Neural crest cell (in vitro differentiated cells): ENCODE measurements around the gene MARCHF10. TPM values are rescaled to one million over a fixed set of nuclear protein-coding genes. Genes with fewer than 3 reads are reported as not detected.

Experiments
- DNase-seq: peaks from one replicate; pipeline ENCODE4 v3.0.0; 2021; ENCODE audit warnings: low read depth, mixed read lengths, low spot score
- H3K27ac Mint-ChIP-seq: one replicate; pipeline ENCODE4 v1.8.0; 2021; ENCODE audit warnings: mild to moderate bottlenecking, mixed read lengths; ENCODE audit not compliant: unreplicated experiment
- H3K27me3 Mint-ChIP-seq: 2 replicates; pipeline ENCODE4 v1.8.0; 2021; ENCODE audit warnings: low read depth, mild to moderate bottlenecking, mixed read lengths
- H3K36me3 Mint-ChIP-seq: 2 replicates; pipeline ENCODE4 v1.8.0; 2021; ENCODE audit warnings: low read depth, mild to moderate bottlenecking, mixed read lengths
- H3K4me1 Mint-ChIP-seq: 2 replicates; pipeline ENCODE4 v1.8.0; 2021; ENCODE audit warnings: mixed read lengths
- H3K4me3 Mint-ChIP-seq: one replicate; pipeline ENCODE4 v1.8.0; 2021; ENCODE audit warnings: mild to moderate bottlenecking, mixed read lengths
- H3K9me3 Mint-ChIP-seq: 2 replicates; pipeline ENCODE4 v1.8.0; 2021; ENCODE audit warnings: mixed read lengths
- total RNA-seq: library from RNA; stranded (reverse); gene quantifications from 2 replicates; pipeline ENCODE4 v1.2.1, GENCODE V29; 2021
- TF ChIP-seq, protein P1 (sequence below): fragments of 200-600 bp; sonication (generic); conservative IDR thresholded peaks from 2 replicates; pipeline ENCODE4 v1.5.0; 2021; ENCODE audit warnings: antibody characterized with exemption, mild to moderate bottlenecking

MARCHF10 gene
- total RNA-seq, 1 donor from 2014 or later: 0.23 TPM

DNA sequence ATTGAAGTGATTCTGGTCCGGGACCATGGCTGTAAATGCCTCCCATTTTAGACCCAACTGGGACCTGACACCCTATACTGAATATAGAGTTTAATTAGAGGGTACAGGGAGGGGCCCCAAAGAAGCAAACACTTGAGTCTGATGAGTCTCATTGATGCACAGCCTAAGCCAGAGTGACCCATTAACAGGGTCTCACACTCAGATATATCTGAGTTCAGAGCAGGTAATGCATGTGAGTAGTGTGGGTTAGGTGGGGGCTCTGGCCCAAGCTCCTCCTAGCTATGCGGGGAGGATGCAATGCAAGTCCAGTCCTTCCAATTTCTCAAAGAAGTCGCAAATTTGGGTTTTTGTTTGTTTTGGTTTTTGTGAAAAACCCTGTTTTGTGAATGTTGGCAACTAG lies 17.1 kb upstream of the MARCHF10 start:
- TF ChIP-seq, protein P1, sequence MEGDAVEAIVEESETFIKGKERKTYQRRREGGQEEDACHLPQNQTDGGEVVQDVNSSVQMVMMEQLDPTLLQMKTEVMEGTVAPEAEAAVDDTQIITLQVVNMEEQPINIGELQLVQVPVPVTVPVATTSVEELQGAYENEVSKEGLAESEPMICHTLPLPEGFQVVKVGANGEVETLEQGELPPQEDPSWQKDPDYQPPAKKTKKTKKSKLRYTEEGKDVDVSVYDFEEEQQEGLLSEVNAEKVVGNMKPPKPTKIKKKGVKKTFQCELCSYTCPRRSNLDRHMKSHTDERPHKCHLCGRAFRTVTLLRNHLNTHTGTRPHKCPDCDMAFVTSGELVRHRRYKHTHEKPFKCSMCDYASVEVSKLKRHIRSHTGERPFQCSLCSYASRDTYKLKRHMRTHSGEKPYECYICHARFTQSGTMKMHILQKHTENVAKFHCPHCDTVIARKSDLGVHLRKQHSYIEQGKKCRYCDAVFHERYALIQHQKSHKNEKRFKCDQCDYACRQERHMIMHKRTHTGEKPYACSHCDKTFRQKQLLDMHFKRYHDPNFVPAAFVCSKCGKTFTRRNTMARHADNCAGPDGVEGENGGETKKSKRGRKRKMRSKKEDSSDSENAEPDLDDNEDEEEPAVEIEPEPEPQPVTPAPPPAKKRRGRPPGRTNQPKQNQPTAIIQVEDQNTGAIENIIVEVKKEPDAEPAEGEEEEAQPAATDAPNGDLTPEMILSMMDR: no peak
- Mint-ChIP-seq H3K36me3 (no peaks in the 10 kb centered on the region), H3K4me3 (no peak overlapping the region), H3K27me3 (no peaks in the 10 kb centered on the region), H3K4me1 (peaks cover 30% of the 10 kb centered on the region), H3K27ac (no peak overlapping the region), H3K9me3 (no peaks in the 10 kb centered on the region)
- DNase-seq: no peak

DNA sequence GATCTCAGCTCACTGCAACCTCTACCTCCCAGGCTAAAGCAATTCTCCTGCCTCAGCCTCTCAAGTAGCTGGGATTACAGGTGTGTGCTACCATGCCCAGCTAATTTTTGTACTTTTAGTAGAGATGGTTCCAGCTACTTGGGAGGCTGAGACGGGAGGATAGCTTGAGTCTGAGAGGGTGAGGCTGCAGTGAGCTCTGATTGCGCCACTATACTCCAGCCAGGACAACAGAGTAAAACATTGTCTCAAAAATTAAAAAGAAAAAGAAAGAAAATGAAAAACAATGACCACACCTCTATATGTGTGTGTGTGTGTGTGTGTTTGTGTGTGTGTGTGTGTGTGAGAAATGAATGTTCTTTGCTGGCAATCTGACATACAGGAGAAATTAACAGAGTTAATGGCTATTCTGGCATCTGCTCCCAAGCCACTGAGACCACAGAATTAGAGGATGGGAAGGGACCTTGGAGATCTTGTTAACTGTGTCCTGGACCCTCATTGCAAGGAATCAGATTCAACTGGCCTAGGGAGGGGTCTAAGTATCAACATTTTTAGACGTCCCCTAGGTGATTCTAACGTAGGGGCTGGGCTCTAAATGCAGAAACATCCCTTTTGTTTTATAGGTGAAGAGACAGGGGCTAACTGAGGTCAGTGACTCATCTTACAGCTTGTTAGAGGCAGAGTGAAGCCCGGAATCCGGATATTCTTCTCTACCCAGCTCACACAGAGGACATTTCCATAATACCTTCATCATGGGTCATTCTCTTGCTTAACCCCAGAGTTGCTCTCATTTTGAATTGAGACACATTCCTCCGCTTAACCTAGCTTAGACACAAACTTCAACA lies 16.4 kb upstream of the MARCHF10 start:
- H3K9me3 Mint-ChIP-seq: no peaks in the 10 kb centered on the region
- no peak for DNase-seq
- H3K36me3 Mint-ChIP-seq: no peaks in the 10 kb centered on the region
- no peaks in the 10 kb centered on the region for H3K27me3 Mint-ChIP-seq
- no peak overlapping the region for H3K27ac Mint-ChIP-seq
- TF ChIP-seq, protein P1: no peak
- H3K4me1 Mint-ChIP-seq: peaks cover 36% of the 10 kb centered on the region
- no peak overlapping the region for H3K4me3 Mint-ChIP-seq

DNA sequence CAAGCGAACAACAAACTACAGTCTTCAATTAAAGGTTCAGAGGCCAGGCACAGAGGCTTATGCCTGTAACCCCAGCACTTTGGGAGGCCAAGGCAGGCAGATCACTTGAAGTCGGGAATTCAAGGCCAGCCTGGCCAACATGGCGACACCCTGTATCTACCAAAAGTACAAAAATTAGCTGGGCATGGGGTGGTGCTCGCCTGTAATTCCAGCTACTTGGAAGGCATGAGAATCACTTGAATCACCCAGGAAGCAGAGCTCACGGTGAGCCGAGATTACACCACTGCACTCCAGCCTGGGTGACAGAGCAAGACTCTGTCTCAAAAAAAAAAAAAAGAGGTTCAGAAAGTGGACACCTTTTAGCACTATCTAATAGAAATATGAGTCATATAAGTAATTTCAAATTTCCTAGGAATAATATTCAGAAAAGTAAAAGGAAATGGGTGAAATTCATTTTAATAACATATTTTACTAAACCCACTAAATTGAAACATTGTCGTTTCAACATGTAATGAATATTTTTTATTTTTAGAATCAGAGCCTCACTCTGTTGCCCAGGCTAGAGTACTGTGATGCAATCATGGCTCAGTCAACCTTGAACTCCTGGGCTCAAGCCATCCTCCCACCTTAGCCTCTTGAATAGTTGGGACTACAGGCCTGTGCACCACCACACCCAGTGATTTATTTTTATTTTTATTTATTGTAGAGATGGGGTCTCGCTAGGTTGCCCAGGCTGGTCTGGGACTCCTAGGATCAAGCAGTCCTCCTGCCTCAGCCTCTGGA lies 15.2 kb upstream of the MARCHF10 start:
- TF ChIP-seq, protein P1: no peak
- Mint-ChIP-seq H3K4me1 (peaks cover 44% of the 10 kb centered on the region), H3K27me3 (no peaks in the 10 kb centered on the region), H3K27ac (no peak overlapping the region), H3K36me3 (no peaks in the 10 kb centered on the region), H3K9me3 (no peaks in the 10 kb centered on the region), H3K4me3 (no peak overlapping the region)
- no peak for DNase-seq

DNA sequence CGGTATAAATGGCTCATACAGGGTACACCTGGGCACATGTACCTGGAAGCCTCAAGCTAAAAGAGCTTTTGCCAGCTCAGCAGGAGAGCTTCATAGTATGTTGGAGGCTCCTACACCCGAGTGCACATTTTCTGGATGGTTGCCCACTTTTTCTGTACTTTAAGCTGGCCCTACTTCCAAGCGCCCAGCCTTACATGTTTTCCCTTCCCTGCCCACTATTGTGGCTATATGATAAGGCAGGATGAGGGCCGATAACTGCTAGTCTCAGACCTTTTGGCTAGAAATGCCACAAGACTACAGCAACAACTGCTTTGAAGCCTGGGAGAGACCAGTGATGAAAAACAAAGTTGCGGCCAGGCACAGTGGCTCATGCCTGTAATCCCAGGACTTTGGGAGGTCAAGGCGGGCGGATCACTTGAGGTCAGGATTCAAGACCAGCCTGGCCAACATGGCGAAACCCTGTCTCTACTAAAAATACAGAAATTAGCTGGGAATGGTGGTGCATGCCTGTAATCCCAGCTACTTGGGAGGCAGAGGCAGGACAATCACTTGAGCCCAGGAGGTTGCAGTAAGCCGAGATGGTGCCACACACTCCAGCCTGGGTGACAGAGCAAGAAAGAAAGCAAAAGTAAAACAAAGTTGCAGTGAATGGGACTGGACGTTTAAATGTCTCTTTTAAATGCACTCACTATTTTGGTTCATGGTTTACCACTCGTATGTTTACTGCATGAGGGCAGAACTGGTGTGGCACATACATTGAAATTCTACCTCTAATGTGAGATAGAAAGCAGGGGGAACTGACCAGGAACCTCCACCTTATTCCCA lies 14.2 kb upstream of the MARCHF10 start:
- no peaks in the 10 kb centered on the region for H3K9me3 Mint-ChIP-seq
- H3K4me1 Mint-ChIP-seq: peaks cover 39% of the 10 kb centered on the region
- H3K27me3 Mint-ChIP-seq: no peaks in the 10 kb centered on the region
- H3K27ac Mint-ChIP-seq: no peak overlapping the region
- TF ChIP-seq, protein P1: no peak
- no peak for DNase-seq
- no peak overlapping the region for H3K4me3 Mint-ChIP-seq
- H3K36me3 Mint-ChIP-seq: no peaks in the 10 kb centered on the region
